Activated gamma-delta T cell treated with anti-CD3 and anti-CD28 coated beads, Interleukin-2, amount 50 U/mL, for 16 hours (primary cell): ENCODE measurements around the gene STEAP2.
"Not testable (repeated sequence)": the region's sequence is repeated elsewhere in the genome, so short reads cannot be mapped to it uniquely, and the experiment has no call there.

Experiments
- DNase-seq: peaks from one replicate; pipeline ENCODE4 v3.0.0-alpha.2; 2020; ENCODE audit warnings: low read depth

STEAP2 gene

GRCh38 chr7:90238022-90238421 is 26.5 kb downstream of the STEAP2 start:
- DNase-seq = no peak

DNA sequence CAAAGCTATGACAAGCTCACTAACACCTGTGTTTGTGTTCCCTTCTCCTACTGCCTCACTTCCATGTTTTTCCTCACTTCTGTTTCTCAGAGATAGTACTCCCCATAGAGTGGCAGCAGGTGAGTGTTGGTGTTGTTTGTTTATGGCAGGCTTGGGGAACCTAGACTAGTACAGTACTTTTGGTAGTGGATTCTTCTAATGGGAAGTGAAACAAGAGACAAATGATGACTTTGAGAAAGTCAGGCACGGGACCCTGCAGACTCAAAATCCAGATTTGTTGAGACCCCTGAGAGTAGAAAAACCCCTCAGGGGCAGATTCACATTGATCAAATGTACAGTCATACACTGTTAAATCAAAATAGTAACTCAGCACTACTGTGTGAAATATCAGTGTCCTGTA is 27.0 kb downstream of the STEAP2 start:
- no peak for DNase-seq

DNA sequence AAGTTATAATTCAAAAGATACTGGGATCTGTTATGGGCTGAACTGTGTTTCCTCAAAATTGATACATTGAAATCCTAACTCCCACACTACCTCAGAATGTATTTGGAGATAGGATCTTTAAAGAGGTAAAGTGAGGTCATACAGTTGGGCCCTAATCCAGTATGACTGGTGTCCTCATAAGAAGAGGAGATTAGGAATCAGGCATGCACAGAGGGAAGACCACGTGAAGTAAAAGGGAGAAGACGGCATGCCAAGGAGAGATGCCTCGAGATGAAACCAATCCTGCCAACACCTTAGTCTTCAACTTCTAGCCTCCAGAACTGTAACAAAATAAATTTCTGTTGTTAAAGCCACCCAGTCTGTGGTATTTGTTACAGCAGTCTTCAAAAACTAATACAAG is 27.5 kb downstream of the STEAP2 start:
- no peak for DNase-seq

DNA sequence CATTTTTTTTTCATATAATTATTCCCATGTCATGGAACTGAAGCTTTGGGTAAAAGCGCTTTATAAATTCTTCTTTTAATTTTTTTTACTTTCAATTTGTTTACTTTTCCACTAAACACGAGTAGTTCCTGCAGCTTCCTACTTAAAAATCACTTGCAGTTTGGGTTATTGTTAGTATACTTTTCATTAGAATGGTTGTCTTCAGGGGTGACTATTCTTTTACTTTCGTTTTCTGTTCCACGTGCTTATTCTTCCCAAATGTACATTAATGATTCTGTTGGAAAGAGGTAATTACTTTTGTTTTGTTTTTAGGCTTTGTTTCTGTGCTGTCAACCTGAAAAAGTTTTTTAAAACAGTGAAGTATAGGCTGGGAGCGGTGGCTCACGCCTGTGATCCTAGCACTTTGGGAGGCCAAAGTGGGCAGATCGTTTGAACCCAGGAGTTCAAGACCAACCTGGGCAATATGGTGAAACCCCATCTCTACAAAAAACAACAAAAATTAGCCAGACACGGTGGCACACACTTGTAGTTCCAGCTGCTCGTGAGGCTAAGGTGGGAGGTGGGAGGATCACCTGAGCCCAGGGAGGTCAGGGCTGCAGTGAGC is 28.2 kb downstream of the STEAP2 start:
- no peak for DNase-seq

GRCh38 chr7:90242369-90243168 is 31.0 kb downstream of the STEAP2 start:
- no peak for DNase-seq

DNA sequence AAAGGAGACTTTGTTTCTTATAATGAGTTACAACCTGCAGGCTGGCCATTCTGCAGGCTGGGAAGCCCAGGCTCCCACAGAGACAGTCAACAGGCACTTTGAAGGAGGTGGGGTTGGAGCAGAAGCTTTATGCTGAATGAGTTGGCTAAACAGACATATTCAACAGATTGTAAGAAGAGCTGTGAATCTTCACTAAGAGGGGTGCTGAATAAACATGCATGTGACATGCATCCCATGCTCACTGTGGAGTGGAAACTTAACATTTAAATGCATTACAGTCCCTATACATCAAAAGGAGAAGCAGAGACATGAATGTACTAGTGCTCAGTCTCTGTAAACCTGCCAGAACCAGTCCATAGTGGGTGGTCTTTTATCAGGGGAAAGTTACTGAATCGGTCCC is 32.0 kb downstream of the STEAP2 start:
- DNase-seq = no peak

DNA sequence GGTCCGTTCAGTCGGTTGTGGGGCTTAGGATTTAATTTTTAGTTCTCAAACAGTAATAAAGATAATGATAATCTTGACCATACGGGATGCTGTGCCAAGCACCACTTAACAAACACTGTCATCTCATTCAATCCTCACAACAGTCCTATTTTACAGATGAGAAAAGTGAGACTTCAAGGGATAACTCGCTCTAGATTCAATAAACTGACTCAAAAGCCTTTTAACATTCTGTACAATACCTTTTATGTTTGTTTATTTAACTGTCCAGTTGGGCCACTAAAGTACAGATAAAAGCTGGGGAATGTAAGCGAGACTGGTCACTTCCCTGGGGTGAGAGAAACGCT is 33.0 kb downstream of the STEAP2 start:
- DNase-seq = no peak

GRCh38 chr7:90244909-90245851 is 33.6 kb downstream of the STEAP2 start, which contains the start of gene CFAP69:
CFAP69 (plus strand) TSS chr7:90245174; CDS start chr7:90245425, 251 bp downstream.
- DNase-seq = peak; percentile 67

DNA sequence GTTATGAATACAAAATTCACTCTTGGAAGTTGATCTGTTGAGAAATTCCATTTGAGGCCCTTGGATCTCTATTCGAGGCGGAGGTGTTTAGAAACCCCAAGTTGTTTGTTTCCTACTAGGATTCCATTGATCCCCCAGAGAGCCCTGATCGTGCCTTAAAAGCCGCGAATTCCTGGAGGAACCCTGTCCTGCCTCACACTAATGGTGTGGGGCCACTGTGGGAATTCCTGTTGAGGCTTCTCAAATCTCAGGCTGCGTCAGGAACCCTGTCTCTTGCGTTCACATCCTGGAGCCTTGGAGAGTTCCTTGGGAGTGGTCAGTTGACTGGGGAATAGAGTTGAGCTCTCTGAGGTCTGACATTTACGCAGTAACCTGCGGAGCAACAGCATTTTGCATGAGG is 34.6 kb downstream of the STEAP2 start:
- DNase-seq = no peak

DNA sequence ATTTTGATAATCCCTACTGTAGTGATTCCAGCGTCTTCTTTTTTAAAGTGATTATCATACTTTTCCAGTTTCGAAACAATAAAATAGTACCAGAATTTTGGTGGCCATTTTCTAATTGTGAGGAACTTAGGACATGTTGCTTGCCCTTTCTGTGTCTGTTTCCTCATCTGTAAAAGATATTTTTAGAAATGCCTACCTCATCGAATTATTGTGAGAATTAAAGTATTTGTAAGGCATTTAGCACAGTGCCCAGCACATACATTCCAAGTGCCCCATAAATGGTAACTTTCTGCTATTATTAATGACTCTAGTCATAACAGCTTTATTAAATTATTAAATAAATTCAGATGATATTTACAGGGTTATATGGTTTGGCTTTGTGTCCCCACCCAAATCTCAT is 37.2 kb downstream of the STEAP2 start:
- no peak for DNase-seq

- DNase-seq = no peak
These were observed 39.2 kb downstream of the STEAP2 start for GRCh38 chr7:90250601-90251303.

- DNase-seq = no peak
These were observed 39.7 kb downstream of the STEAP2 start for GRCh38 chr7:90251304-90251635.

- DNase-seq = not testable (repeated sequence)
These were observed 44.5 kb downstream of the STEAP2 start for GRCh38 chr7:90256011-90256410.

DNA sequence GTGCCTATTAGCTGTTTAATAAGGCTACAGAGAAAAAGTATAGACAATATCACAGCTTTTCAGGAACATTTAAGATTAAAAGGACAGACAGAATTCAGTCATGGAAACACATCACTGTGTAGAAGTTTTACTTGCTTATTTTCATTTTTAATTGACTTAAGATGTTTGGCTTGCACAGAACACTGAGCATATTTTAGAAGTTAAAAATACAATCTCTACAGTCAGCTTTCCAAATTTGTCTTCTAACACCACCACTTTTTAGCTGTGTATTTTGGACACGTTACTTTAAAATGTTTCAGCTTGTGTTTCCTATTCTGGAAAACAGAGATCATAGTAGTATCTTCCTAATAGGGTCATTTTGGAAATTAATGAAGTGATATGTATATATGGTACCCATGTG is 45.2 kb downstream of the STEAP2 start:
- DNase-seq = no peak

- DNase-seq = no peak
These were observed 49.9 kb downstream of the STEAP2 start for GRCh38 chr7:90261441-90261840.

DNA sequence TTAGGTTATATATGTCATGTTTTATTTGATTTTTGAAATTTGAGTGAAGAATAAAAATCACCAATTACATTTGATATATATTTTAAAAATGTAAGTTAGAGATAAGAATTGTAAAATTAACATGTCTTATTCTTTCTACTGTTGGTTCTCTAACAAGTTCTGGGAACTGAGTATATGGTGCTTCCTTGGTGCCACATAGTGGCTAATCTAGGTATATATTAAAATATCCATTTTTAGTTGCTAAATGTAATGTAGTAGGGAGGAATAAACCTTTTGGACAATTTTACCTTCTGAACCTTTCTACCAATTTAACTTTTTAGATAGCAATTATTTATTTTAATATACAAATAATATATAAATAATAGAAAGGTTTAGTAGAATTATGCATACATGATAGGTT is 50.9 kb downstream of the STEAP2 start:
- DNase-seq = no peak

- DNase-seq = no peak
These were observed 55.3 kb downstream of the STEAP2 start for GRCh38 chr7:90266808-90267207.

DNA sequence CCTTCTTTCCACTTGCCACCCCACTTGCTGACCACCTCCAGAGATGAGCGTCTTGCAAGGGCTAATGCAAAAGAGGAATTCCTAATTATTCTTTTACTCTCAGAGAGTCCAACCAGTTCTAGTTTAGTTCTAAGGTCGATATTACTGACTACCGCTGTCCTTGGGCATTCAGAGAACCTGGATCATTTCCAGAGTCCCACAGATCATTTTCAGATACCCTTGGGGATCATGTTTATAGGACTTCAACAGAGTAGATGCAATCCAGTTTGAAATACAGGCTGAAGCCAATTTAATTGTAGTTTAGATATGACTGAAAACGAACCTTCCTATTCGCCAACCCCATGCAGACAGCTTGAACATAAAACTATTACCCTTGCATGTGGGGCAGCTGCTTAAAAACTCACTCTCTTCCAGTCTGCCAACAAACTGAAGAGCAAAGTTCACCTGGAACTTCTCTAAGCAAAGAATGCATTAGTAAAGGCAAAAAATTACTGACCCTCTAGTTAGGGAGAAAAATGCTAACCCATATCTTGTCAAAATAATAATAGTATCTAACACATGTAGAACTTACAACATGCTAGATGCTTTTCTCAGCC is 55.8 kb downstream of the STEAP2 start:
- DNase-seq = no peak

- DNase-seq = no peak
These were observed 57.6 kb downstream of the STEAP2 start for GRCh38 chr7:90269163-90269562.

GRCh38 chr7:90270431-90271178 is 59.1 kb downstream of the STEAP2 start:
- no peak for DNase-seq

- no peak for DNase-seq
These were observed 60.2 kb downstream of the STEAP2 start for GRCh38 chr7:90271753-90272152.
